MM.1S (cell line): ENCODE results near the gene MPG.

Experiments
- DNase-seq: peaks from one replicate; pipeline ENCODE4 v3.0.0-alpha.2; 2015
- H2AFZ ChIP-seq: fragments of 300-600 bp; sonication (generic); 2 replicates; pipeline ENCODE4 v1.6.0; 2016; ENCODE audit warnings: antibody characterized with exemption, low read length
- H3F3A ChIP-seq: fragments of 300-600 bp; sonication (generic); 2 replicates; pipeline ENCODE4 v1.6.1; 2016; ENCODE audit warnings: mild to moderate bottlenecking, antibody characterized with exemption, low read length, moderate library complexity, mixed read lengths; ENCODE audit not compliant: insufficient read depth
- H3K27ac ChIP-seq: fragments of 300-600 bp; sonication (generic); 2 replicates; pipeline ENCODE4 v1.5.1; 2016; ENCODE audit warnings: mild to moderate bottlenecking, low read length
- H3K27me3 ChIP-seq: fragments of 300-600 bp; sonication (generic); replicated peaks from 2 replicates; pipeline ENCODE4 v1.6.0; 2016; ENCODE audit warnings: low read length; ENCODE audit not compliant: insufficient read depth
- H3K36me3 ChIP-seq: fragments of 300-600 bp; sonication (generic); replicated peaks from 2 replicates; pipeline ENCODE4 v1.6.1; 2016; ENCODE audit warnings: mild to moderate bottlenecking, low read length, mixed read lengths; ENCODE audit not compliant: insufficient read depth
- H3K4me1 ChIP-seq: fragments of 300-600 bp; sonication (generic); 2 replicates; pipeline ENCODE4 v1.6.1; 2016; ENCODE audit warnings: low read length, mixed read lengths
- H3K4me2 ChIP-seq: fragments of 300-600 bp; sonication (generic); 2 replicates; pipeline ENCODE4 v1.6.0; 2016; ENCODE audit warnings: low read depth, low read length
- H3K4me3 ChIP-seq: fragments of 300-600 bp; sonication (generic); 2 replicates; pipeline ENCODE4 v1.5.1; 2016; ENCODE audit warnings: low read length, mixed read lengths
- H3K79me2 ChIP-seq: fragments of 300-600 bp; sonication (generic); 2 replicates; pipeline ENCODE4 v1.6.1; 2016; ENCODE audit warnings: mixed run types, low read length, mixed read lengths
- H3K9ac ChIP-seq: fragments of 300-600 bp; sonication (generic); 2 replicates; pipeline ENCODE4 v1.6.1; 2016; ENCODE audit warnings: low read length, mixed read lengths
- H3K9me2 ChIP-seq: fragments of 300-600 bp; sonication (generic); replicated peaks from 2 replicates; pipeline ENCODE4 v1.6.1; 2016; ENCODE audit warnings: mild to moderate bottlenecking, low read length, mixed read lengths; ENCODE audit not compliant: insufficient read depth
- H3K9me3 ChIP-seq: fragments of 300-600 bp; sonication (generic); replicated peaks from 2 replicates; pipeline ENCODE4 v1.6.1; 2016; ENCODE audit warnings: mild to moderate bottlenecking, low read length, mixed read lengths; ENCODE audit not compliant: insufficient read depth
- H4K20me1 ChIP-seq: fragments of 300-600 bp; sonication (generic); 2 replicates; pipeline ENCODE4 v1.6.1; 2016; ENCODE audit warnings: mild to moderate bottlenecking, low read length, moderate library complexity, mixed read lengths; ENCODE audit not compliant: insufficient read depth
- EZH2 ChIP-seq: fragments of 300-600 bp; sonication (generic); optimal IDR thresholded peaks from 2 replicates; pipeline ENCODE3; 2017; ENCODE audit warnings: low read depth, mild to moderate bottlenecking, antibody characterized with exemption, low read length, mixed read lengths
- EZH2phosphoT487 ChIP-seq: fragments of 300-600 bp; sonication (generic); IDR thresholded peaks from 2 replicates; pipeline ENCODE4 v1.6.1; 2018; ENCODE audit warnings: antibody characterized with exemption, low read length
- TF ChIP-seq, protein P1 (sequence below): fragments of 300-600 bp; sonication (generic); IDR thresholded peaks from 2 replicates; pipeline ENCODE4 v1.5.1; 2016; ENCODE audit warnings: antibody characterized with exemption, low read length, mixed read lengths

The MPG gene

DNA sequence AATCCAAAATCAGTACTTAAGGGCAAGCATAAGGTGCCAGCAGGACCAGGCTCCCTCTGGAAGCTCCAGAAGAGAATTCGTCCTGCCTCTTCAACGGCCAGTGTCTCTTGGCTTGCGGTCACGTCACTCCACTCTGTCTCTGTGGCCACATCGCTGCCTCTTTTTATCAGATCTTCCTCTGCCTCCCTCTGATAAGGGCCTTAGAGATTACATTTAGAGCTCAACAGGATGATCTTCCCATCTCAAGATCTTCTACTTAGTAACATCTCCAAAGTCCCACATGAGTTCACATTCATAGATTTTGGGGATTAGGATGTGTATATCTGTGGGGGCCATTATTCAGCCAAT is 16.9 kb downstream of the MPG start:
- Histone ChIP-seq H3K4me2 (no peak overlapping the region), H3K9me2 (no peaks in the 10 kb centered on the region), H3K79me2 (no peaks in the 10 kb centered on the region), H3K36me3 (no peaks in the 10 kb centered on the region), H3K9me3 (no peaks in the 10 kb centered on the region), H2AFZ (no peak overlapping the region), H3K9ac (no peak overlapping the region), H3K27me3 (no peaks in the 10 kb centered on the region), H4K20me1 (no peaks in the 10 kb centered on the region), H3F3A (no peaks in the 10 kb centered on the region), H3K4me1 (no peaks in the 10 kb centered on the region), H3K27ac (no peak overlapping the region), H3K4me3 (no peak overlapping the region)
- TF ChIP-seq EZH2 (no peak), EZH2phosphoT487 (no peak)
- TF ChIP-seq, protein P1, sequence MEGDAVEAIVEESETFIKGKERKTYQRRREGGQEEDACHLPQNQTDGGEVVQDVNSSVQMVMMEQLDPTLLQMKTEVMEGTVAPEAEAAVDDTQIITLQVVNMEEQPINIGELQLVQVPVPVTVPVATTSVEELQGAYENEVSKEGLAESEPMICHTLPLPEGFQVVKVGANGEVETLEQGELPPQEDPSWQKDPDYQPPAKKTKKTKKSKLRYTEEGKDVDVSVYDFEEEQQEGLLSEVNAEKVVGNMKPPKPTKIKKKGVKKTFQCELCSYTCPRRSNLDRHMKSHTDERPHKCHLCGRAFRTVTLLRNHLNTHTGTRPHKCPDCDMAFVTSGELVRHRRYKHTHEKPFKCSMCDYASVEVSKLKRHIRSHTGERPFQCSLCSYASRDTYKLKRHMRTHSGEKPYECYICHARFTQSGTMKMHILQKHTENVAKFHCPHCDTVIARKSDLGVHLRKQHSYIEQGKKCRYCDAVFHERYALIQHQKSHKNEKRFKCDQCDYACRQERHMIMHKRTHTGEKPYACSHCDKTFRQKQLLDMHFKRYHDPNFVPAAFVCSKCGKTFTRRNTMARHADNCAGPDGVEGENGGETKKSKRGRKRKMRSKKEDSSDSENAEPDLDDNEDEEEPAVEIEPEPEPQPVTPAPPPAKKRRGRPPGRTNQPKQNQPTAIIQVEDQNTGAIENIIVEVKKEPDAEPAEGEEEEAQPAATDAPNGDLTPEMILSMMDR: no peak
- DNase-seq: no peak

DNA sequence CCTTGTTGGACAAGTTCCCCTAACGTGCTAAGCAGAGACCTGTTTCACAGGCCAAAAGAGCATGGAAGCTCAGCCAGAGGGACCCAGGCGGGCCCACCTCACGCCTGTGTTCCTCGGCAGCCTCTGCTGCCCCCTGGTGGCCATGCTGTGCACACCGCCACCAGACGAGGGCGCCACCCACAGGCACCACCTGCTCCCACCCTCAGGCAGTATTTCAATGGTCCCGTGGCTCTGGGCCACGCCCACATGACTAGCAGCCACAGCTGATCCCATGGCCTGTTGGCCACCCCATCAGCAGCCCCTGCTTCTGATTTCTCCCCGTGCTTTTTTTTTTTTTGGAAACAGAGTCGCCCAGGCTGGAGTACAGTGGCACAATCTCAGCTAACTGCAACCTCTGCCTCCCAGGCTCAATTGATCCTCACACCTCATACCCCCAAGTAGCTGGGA is 18.9 kb downstream of the MPG start:
- no peak overlapping the region for H2AFZ ChIP-seq

DNA sequence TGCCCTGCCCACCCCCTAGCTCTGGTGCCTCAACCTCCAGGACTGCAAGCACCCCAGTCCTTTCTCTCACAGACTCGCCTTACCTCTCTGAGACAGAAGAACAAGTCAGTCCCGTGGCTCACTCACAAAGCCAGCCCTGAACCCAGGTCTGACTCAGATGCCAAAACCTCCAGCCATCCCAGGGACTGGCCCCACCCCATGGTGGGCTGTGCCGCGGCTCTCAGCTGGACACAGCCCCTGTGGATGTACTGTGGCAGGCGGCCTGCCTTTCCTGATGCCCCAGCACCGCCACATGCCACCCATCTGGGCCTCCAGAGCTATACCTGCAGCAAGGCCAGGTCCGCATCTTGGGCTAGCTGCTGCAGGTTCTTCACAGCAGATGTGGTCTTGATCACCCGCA is 19.8 kb downstream of the MPG start:
- no peaks in the 10 kb centered on the region for H3K9me2 ChIP-seq
- H3K27me3 ChIP-seq: no peaks in the 10 kb centered on the region
- H2AFZ ChIP-seq: no peak overlapping the region
- no peak for DNase-seq
- H3K4me3 ChIP-seq: no peak overlapping the region
- no peaks in the 10 kb centered on the region for H3K4me1 ChIP-seq
- no peaks in the 10 kb centered on the region for H3F3A ChIP-seq
- H3K9me3 ChIP-seq: no peaks in the 10 kb centered on the region
- no peak overlapping the region for H3K9ac ChIP-seq
- TF ChIP-seq EZH2phosphoT487: no peak
- TF ChIP-seq EZH2: no peak
- TF ChIP-seq, protein P1: no peak
- no peak overlapping the region for H3K4me2 ChIP-seq
- no peaks in the 10 kb centered on the region for H3K79me2 ChIP-seq
- no peak overlapping the region for H3K27ac ChIP-seq
- H3K36me3 ChIP-seq: no peaks in the 10 kb centered on the region
- no peaks in the 10 kb centered on the region for H4K20me1 ChIP-seq

More for the DNA sequence above, 18.9 kb downstream of the MPG start:
- no peaks in the 10 kb centered on the region for H3K27me3 ChIP-seq
- peak; percentile 88 for DNase-seq
- H3K9me2 ChIP-seq: no peaks in the 10 kb centered on the region
- no peak overlapping the region for H3K4me2 ChIP-seq
- H4K20me1 ChIP-seq: no peaks in the 10 kb centered on the region
- H3K9me3 ChIP-seq: no peaks in the 10 kb centered on the region
- no peaks in the 10 kb centered on the region for H3K36me3 ChIP-seq
- H3K27ac ChIP-seq: no peak overlapping the region
- no peaks in the 10 kb centered on the region for H3K79me2 ChIP-seq
- H3F3A ChIP-seq: no peaks in the 10 kb centered on the region
- no peaks in the 10 kb centered on the region for H3K4me1 ChIP-seq
- H3K4me3 ChIP-seq: no peak overlapping the region
- no peak for TF ChIP-seq EZH2phosphoT487
- TF ChIP-seq, protein P1: peak; percentile 100
- no peak overlapping the region for H3K9ac ChIP-seq
